CD4-positive, alpha-beta T cell (primary cell): ENCODE results near the gene TMEM132C. TPM values are rescaled to one million over a fixed set of nuclear protein-coding genes. Genes with fewer than 3 reads are reported as not detected.

ENCODE experiments used
- ATAC-seq: fragments of 200-7000 bp; cut with Tn5 transposase; one replicate; pipeline ENCODE4 v1.10.0; 2022; ENCODE audit warnings: mild to moderate bottlenecking; ENCODE audit not compliant: poor library complexity
- CTCF ChIA-PET: fragments of 350-600 bp; sonication (Branson Sonifier 250); formaldehyde crosslinking; loops from one replicate; lab custom pipeline; 2021; ENCODE audit warnings: antibody characterized with exemption, inconsistent platforms; lab: Charles Lee
- POLR2A ChIA-PET: fragments of 350-600 bp; sonication (Branson Sonifier 250); formaldehyde crosslinking; loops from one replicate; lab custom pipeline; 2021; ENCODE audit warnings: antibody characterized with exemption, inconsistent platforms; lab: Charles Lee
- DNase-seq, 14 experiments: peaks; one replicate each; pipeline ENCODE4 v3.0.0-alpha.2; 2013 to 2020; ENCODE audit warnings: mixed read lengths in 2 of 14
- H3K27ac ChIP-seq, 2 donors: one replicate each; pipeline versions ENCODE4 v1.5.1 to v1.7.0; 2013; ENCODE audit warnings: low read length in 2 of 2, low read depth in 1 of 2, mild to moderate bottlenecking in 1 of 2
- H3K27me3 ChIP-seq, 2 experiments: 1 replicate in 1 of 2; 2 replicates in 1 of 2; pipeline versions ENCODE4 v1.6.1 to v1.7.0; 2013; ENCODE audit warnings: low read length in 2 of 2, control low read depth in 1 of 2, mild to moderate bottlenecking in 1 of 2, moderate library complexity in 1 of 2; ENCODE audit not compliant: insufficient read depth in 2 of 2, control insufficient read depth in 1 of 2
- H3K36me3 ChIP-seq: one replicate; pipeline ENCODE4 v1.6.1; 2013; ENCODE audit warnings: low read length, control low read depth; ENCODE audit not compliant: insufficient read depth
- H3K4me1 ChIP-seq: one replicate; pipeline ENCODE4 v1.6.1; 2013; ENCODE audit warnings: low read length, control low read depth; ENCODE audit not compliant: insufficient read depth
- H3K4me3 ChIP-seq: one replicate; pipeline ENCODE4 v1.5.1; 2013; ENCODE audit warnings: mild to moderate bottlenecking, low read length, moderate library complexity
- H3K9me3 ChIP-seq, 2 experiments: 1 replicate in 1 of 2; 2 replicates in 1 of 2; pipeline versions ENCODE4 v1.6.1 to v1.7.0; 2013; ENCODE audit warnings: low read length in 2 of 2, mild to moderate bottlenecking in 2 of 2, control low read depth in 1 of 2, moderate library complexity in 1 of 2; ENCODE audit not compliant: control insufficient read depth in 1 of 2, insufficient read depth in 1 of 2
- H3K27ac Mint-ChIP-seq: one replicate; pipeline ENCODE4 v1.8.0; 2020; ENCODE audit warnings: mixed read lengths
- H3K27me3 Mint-ChIP-seq: one replicate; pipeline ENCODE4 v1.8.0; 2021; ENCODE audit warnings: mixed read lengths
- H3K36me3 Mint-ChIP-seq: one replicate; pipeline ENCODE4 v1.8.0; 2021; ENCODE audit warnings: low read depth, mixed read lengths
- H3K4me1 Mint-ChIP-seq: one replicate; pipeline ENCODE4 v1.8.0; 2021; ENCODE audit warnings: low read depth, mixed read lengths
- H3K4me3 Mint-ChIP-seq: one replicate; pipeline ENCODE4 v1.8.0; 2020; ENCODE audit warnings: mild to moderate bottlenecking, mixed read lengths
- H3K9me3 Mint-ChIP-seq: one replicate; pipeline ENCODE4 v1.8.0; 2020; ENCODE audit warnings: mixed read lengths
- CTCF ChIP-seq: fragments of 200-600 bp; IDR thresholded peaks from one replicate; pipeline ENCODE4 v1.8.0; 2022; ENCODE audit warnings: antibody characterized with exemption, mild to moderate bottlenecking
- intact Hi-C, 2 experiments: fragments of 100-400 bp; cut with DNase I in 1 of 2; cut with micrococcal nuclease in 1 of 2; formaldehyde crosslinking; loops; one replicate each; pipeline versions ENCODE4 v1.15.1 to v1.9.0; 2023 to 2025; cut with DNase I, micrococcal nuclease
- total RNA-seq, 174 experiments: library from RNA in 2 of 174; stranded (reverse) in 2 of 174; gene quantifications; one replicate each; pipeline ENCODE4 v1.2.3 and lab custom pipeline; 2021 to 2026

TMEM132C gene
- total RNA-seq, 2 experiments from 2014 or later: not detected

GRCh38 chr12:128381946-128382345, 115.0 kb downstream of the TMEM132C start:
- Mint-ChIP-seq H3K9me3 (peaks cover 3% of the 10 kb centered on the region), H3K4me3 (no peak overlapping the region), H3K27ac (no peak overlapping the region), H3K36me3 (no peaks in the 10 kb centered on the region), H3K4me1 (no peaks in the 10 kb centered on the region), H3K27me3 (no peaks in the 10 kb centered on the region)
- Histone ChIP-seq H3K27ac (no peak overlapping the region), H3K4me1 (no peaks in the 10 kb centered on the region), H3K36me3 (no peaks in the 10 kb centered on the region), H3K4me3 (no peak overlapping the region), H3K27me3 (no peaks in the 10 kb centered on the region), H3K9me3 (peaks cover 0 to 5% of the 10 kb centered on the region in 2 experiments)
- DNase-seq (no peak), ATAC-seq (no peak)
- ChIA-PET POLR2A (no interaction called here), CTCF (no interaction called here)
- intact Hi-C loops: no loop called here
- TF ChIP-seq CTCF: no peak

GRCh38 chr12:128382946-128383345, 116.0 kb downstream of the TMEM132C start:
- Mint-ChIP-seq H3K4me3 (no peak overlapping the region), H3K9me3 (peaks cover 3% of the 10 kb centered on the region), H3K36me3 (no peaks in the 10 kb centered on the region), H3K4me1 (no peaks in the 10 kb centered on the region), H3K27me3 (no peaks in the 10 kb centered on the region), H3K27ac (no peak overlapping the region)
- peaks cover 0 to 8% of the 10 kb centered on the region in 2 experiments for H3K9me3 ChIP-seq
- no peaks in the 10 kb centered on the region for H3K36me3 ChIP-seq
- TF ChIP-seq CTCF: no peak
- H3K4me1 ChIP-seq: no peaks in the 10 kb centered on the region
- H3K27ac ChIP-seq: no peak overlapping the region
- ChIA-PET POLR2A (no interaction called here), CTCF (no interaction called here)
- ATAC-seq: no peak
- H3K4me3 ChIP-seq: no peak overlapping the region
- no peak for DNase-seq
- intact Hi-C loops: no loop called here
- no peaks in the 10 kb centered on the region for H3K27me3 ChIP-seq

GRCh38 chr12:128383357-128383937, 116.5 kb downstream of the TMEM132C start:
- Mint-ChIP-seq H3K27ac (no peak overlapping the region), H3K4me3 (no peak overlapping the region), H3K27me3 (no peaks in the 10 kb centered on the region), H3K9me3 (peaks cover 3% of the 10 kb centered on the region), H3K4me1 (no peaks in the 10 kb centered on the region), H3K36me3 (no peaks in the 10 kb centered on the region)
- no peak for TF ChIP-seq CTCF
- POLR2A ChIA-PET: no interaction called here
- no peaks in the 10 kb centered on the region for H3K36me3 ChIP-seq
- H3K27ac ChIP-seq: no peak overlapping the region
- H3K4me1 ChIP-seq: no peaks in the 10 kb centered on the region
- no peak for ATAC-seq
- H3K27me3 ChIP-seq: no peaks in the 10 kb centered on the region
- H3K9me3 ChIP-seq: peaks cover 0 to 13% of the 10 kb centered on the region in 2 experiments
- CTCF ChIA-PET: no interaction called here
- intact Hi-C loops: no loop called here
- H3K4me3 ChIP-seq: no peak overlapping the region
- DNase-seq: no peak
